GM12878 (cell line): ENCODE measurements around the gene UBE2M. TPM values are rescaled to one million over a fixed set of nuclear protein-coding genes. Genes with fewer than 3 reads are reported as not detected.
A peak's percentile ranks its signal among the peaks of the same experiment; 100 is the strongest.
"Not testable (repeated sequence)": the region's sequence is repeated elsewhere in the genome, so short reads cannot be mapped to it uniquely, and the experiment has no call there.

Source experiments
- ATAC-seq: fragments of 200-7000 bp; cut with Tn5 transposase; 3 replicates; pipeline ENCODE4 v1.9.1; 2020; ENCODE audit warnings: mild to moderate bottlenecking, moderate library complexity
- BruUV-seq: library from RNA; stranded (reverse); fragments of 400-500 nt; replicated peaks from 2 replicates; lab custom pipeline; 2021; lab: Mats Ljungman, UMichigan
- CTCF ChIA-PET: fragments of 300-600 bp; sonication (Branson Sonifier 250); formaldehyde crosslinking; extraction: SDS; loops from one replicate; lab custom pipeline; 2021; ENCODE audit warnings: inconsistent platforms; lab: Yijun Ruan, JAX
- POLR2A ChIA-PET: fragments of 350-600 bp; formaldehyde crosslinking; extraction: SDS; loops from one replicate; lab custom pipeline; 2021; ENCODE audit warnings: inconsistent platforms; lab: Charles Lee
- RAD21 ChIA-PET: fragments of 300-600 bp; sonication (Branson Sonifier 250); formaldehyde crosslinking; loops from one replicate; lab custom pipeline; 2023; ENCODE audit warnings: antibody characterized with exemption; ENCODE audit not compliant: unreplicated experiment; lab: Charles Lee
- SMC1A ChIA-PET: fragments of 300-600 bp; sonication (Branson Sonifier 250); formaldehyde crosslinking; loops from one replicate; lab custom pipeline; 2023; ENCODE audit not compliant: unreplicated experiment, uncharacterized antibody; lab: Charles Lee
- DNase-seq: peaks from one replicate; pipeline ENCODE4 v3.0.0-alpha.2; 2011; ENCODE audit warnings: low read depth, low spot score
- FAIRE-seq: peaks from 3 replicates; lab custom pipeline; 2011; peaks lifted over from hg19 to GRCh38; lab: Jason Lieb, UNC
- H2AFZ ChIP-seq: 2 replicates; pipeline ENCODE4 v1.6.0; 2011; ENCODE audit warnings: low read depth, low read length, control low read depth; ENCODE audit not compliant: control insufficient read depth
- H3K27ac ChIP-seq: 2 replicates; pipeline ENCODE4 v1.5.1; 2011; ENCODE audit warnings: control low read depth; ENCODE audit not compliant: control insufficient read depth, insufficient read depth
- H3K27me3 ChIP-seq, 2 experiments: replicated peaks in 1 of 2; 2 replicates each; pipeline versions ENCODE4 v1.6.0 to v1.6.1; 2011; ENCODE audit warnings: low read length in 1 of 2; ENCODE audit not compliant: control insufficient read depth in 2 of 2, insufficient read depth in 2 of 2
- H3K36me3 ChIP-seq, 2 experiments: 2 replicates each; pipeline ENCODE4 v1.5.1; 2011; ENCODE audit warnings: low read length in 1 of 2; ENCODE audit not compliant: control insufficient read depth in 2 of 2, insufficient read depth in 2 of 2
- H3K4me1 ChIP-seq: 2 replicates; pipeline ENCODE4 v1.6.1; 2011; ENCODE audit warnings: mild to moderate bottlenecking, low read length, moderate library complexity, mixed read lengths; ENCODE audit not compliant: control insufficient read depth, insufficient read depth
- H3K4me2 ChIP-seq: 2 replicates; pipeline ENCODE4 v1.6.0; 2011; ENCODE audit warnings: control low read depth; ENCODE audit not compliant: control insufficient read depth, insufficient read depth
- H3K4me3 ChIP-seq: fragments of 200-600 bp; sonication (generic); 2 replicates; pipeline ENCODE4 v1.5.1; 2016
- H3K79me2 ChIP-seq: 2 replicates; pipeline ENCODE4 v1.6.0; 2011; ENCODE audit warnings: low read length; ENCODE audit not compliant: control insufficient read depth, insufficient read depth
- H3K9ac ChIP-seq: 2 replicates; pipeline ENCODE4 v1.8.0; 2011; ENCODE audit warnings: low read length, control low read depth, mixed read lengths; ENCODE audit not compliant: control insufficient read depth, insufficient read depth
- H3K9me3 ChIP-seq: replicated peaks from 3 replicates; pipeline ENCODE4 v1.5.1; 2011; ENCODE audit warnings: mild to moderate bottlenecking, low read length; ENCODE audit not compliant: control insufficient read depth, insufficient read depth
- H4K20me1 ChIP-seq: 2 replicates; pipeline ENCODE4 v1.6.0; 2011; ENCODE audit not compliant: control insufficient read depth, insufficient read depth
- WGBS: methylation state at CpG from one replicate; pipeline ENCODE4 v1.1.6; 2016; ENCODE audit warnings: low lambda C conversion rate; ENCODE audit not compliant: insufficient replicate concordance, insufficient coverage; ENCODE audit errors: missing lambda C conversion rate; 5-methylcytosine and 5-hydroxymethylcytosine counted together
- in situ Hi-C: fragments of 300-500 bp; cut with MboI; formaldehyde crosslinking; loops from 9 replicates; pipeline ENCODE4 v1.14.3; 2018; ENCODE audit warnings: mixed read lengths
- intact Hi-C: fragments of 100-400 bp; cut with micrococcal nuclease; formaldehyde crosslinking; loops from one replicate; pipeline ENCODE4 v1.14.2; 2022; ENCODE audit not compliant: unreplicated experiment
- polyA plus RNA-seq, 11 experiments: library from polyadenylated mRNA; depleted of rRNA in 4 of 11; unstranded in 6 of 11; stranded (reverse) in 5 of 11; fragments of >200 nt; fragmentation: Nextera tagmentation in 4 of 11; fragmentation: Illumina TruSeq in 1 of 11; extraction: Ambion mirVana in 4 of 11; extraction: Trizol in 1 of 11; gene quantifications; 1 replicate in 1 of 11; 2 replicates in 10 of 11; pipeline versions ENCODE4 v1.2.1 to v1.2.3, GENCODE V29; 2011 to 2016; ENCODE audit warnings: inconsistent platforms in 2 of 11, missing spikeins in 2 of 11, low read depth in 1 of 11
- total RNA-seq, 4 experiments: library from RNA; depleted of rRNA in 3 of 4; stranded (reverse); fragments of >200 nt in 3 of 4; fragmentation: Illumina TruSeq in 1 of 4; extraction: Trizol in 1 of 4; gene quantifications; 2 replicates each; pipeline versions ENCODE4 v1.2.1 to v1.2.3, GENCODE V29; 2013 to 2021
- TF ChIP-seq, protein P1 (sequence below): fragments of 450-650 bp; IDR thresholded peaks from 2 replicates; pipeline ENCODE4 v1.6.1; 2017; ENCODE audit warnings: mild to moderate bottlenecking

Gene UBE2M
- total and polyA plus RNA-seq, 10 of the 15 experiments (the other 5 are each of a cell fraction or from before 2014, with no cell fraction given) = 1.4 to 105 (median 73.9) TPM

DNA sequence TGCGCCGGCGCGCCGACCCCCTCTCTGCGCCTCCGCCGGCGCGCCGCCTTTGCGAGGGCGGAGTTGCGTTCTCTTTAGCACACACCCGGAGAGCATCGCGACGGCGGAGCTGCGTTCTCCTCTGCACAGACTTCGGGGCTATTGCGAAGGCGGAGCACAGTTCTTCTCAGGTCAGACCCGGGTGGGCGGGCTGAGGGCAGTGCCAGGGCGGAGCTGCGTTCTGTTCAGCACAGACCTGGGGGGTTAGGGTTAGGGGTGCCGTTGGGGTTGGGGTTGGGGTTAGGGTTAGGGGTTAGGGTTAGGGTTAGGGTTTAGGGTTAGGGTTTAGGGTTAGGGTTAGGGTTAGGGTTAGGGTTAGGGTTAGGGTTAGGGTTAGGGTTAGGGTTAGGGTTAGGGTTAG is 48.8 kb upstream of the UBE2M start:
- POLR2A ChIA-PET, BruUV-seq, intact Hi-C loops, FAIRE-seq, CTCF ChIA-PET, H3K4me2 ChIP-seq, RAD21 ChIA-PET, SMC1A ChIA-PET, DNase-seq, H3K9me3 ChIP-seq, H4K20me1 ChIP-seq, in situ Hi-C loops, H3K27ac ChIP-seq, H3K79me2 ChIP-seq, H3K4me1 ChIP-seq, H3K36me3 ChIP-seq, H2AFZ ChIP-seq, H3K9ac ChIP-seq, H3K4me3 ChIP-seq, H3K27me3 ChIP-seq, ATAC-seq: not testable (repeated sequence)
- no CpG with 5 or more reads among the region's 28 CpGs for WGBS

DNA sequence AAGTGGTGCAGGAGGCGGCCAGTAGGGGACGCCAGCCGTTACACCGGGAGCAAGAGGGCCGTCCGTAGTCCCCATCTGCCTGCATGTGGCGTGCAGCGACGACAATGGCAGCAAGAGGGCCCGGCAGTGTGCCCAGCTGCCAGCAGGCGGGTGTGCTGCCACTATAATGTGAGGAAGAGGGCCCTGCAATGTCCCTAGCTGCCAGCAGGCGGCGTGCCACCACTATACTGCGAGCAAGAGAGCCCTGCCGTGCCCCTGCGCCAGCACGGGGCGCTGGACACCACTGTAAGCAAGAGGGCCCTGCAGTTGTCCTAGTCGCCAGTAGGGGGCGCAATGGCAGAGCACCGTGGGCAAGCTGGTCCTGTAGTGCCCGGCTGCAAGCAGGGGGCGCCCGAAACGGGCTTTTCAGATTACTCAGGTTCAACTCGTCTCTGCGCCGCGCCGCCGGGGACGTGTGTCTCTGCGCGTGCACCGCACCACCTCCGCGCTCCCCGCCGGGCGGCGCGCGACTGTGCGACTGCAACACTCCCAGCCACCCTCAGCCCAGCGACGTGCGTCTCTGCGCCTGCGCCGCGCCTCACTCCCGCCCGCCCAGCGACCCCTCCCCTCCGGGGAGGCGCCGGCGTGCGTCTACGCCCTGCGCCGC is 48.0 kb upstream of the UBE2M start:
- intact Hi-C loops, in situ Hi-C loops, H3K27ac ChIP-seq, RAD21 ChIA-PET, POLR2A ChIA-PET, SMC1A ChIA-PET, BruUV-seq, H3K4me3 ChIP-seq, H3K36me3 ChIP-seq, H3K4me2 ChIP-seq, H3K9me3 ChIP-seq, CTCF ChIA-PET, H3K4me1 ChIP-seq, FAIRE-seq, H2AFZ ChIP-seq, H3K27me3 ChIP-seq, DNase-seq, ATAC-seq, H3K9ac ChIP-seq, H4K20me1 ChIP-seq, H3K79me2 ChIP-seq: not testable (repeated sequence)
- TF ChIP-seq, protein P1, sequence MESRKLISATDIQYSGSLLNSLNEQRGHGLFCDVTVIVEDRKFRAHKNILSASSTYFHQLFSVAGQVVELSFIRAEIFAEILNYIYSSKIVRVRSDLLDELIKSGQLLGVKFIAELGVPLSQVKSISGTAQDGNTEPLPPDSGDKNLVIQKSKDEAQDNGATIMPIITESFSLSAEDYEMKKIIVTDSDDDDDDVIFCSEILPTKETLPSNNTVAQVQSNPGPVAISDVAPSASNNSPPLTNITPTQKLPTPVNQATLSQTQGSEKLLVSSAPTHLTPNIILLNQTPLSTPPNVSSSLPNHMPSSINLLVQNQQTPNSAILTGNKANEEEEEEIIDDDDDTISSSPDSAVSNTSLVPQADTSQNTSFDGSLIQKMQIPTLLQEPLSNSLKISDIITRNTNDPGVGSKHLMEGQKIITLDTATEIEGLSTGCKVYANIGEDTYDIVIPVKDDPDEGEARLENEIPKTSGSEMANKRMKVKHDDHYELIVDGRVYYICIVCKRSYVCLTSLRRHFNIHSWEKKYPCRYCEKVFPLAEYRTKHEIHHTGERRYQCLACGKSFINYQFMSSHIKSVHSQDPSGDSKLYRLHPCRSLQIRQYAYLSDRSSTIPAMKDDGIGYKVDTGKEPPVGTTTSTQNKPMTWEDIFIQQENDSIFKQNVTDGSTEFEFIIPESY = peak; percentile 65; the same call in 1 of the 2 replicates
- 54% methylated on average over 16 of the region's 62 CpGs for WGBS
